Activated T-cell treated with anti-CD3 and anti-CD28 coated beads, Interleukin-2, amount 50 U/mL, for 4 hours (primary cell): ENCODE measurements around the gene TSHZ3. TPM values are rescaled to one million over a fixed set of nuclear protein-coding genes. Genes with fewer than 3 reads are reported as not detected.

Source experiments
- ATAC-seq, 2 donors: fragments of 200-7000 bp; cut with Tn5 transposase; one replicate each; pipeline ENCODE4 v1.10.0; 2021
- DNase-seq: peaks from one replicate; pipeline ENCODE4 v3.0.0-alpha.2; 2020
- H3K27me3 Mint-ChIP-seq: one replicate; pipeline ENCODE4 v1.8.0; 2021; ENCODE audit warnings: low read depth, mixed read lengths
- H3K36me3 Mint-ChIP-seq: one replicate; pipeline ENCODE4 v1.8.0; 2022; ENCODE audit warnings: mixed read lengths; ENCODE audit not compliant: insufficient read depth
- H3K4me1 Mint-ChIP-seq: one replicate; pipeline ENCODE4 v1.8.0; 2021; ENCODE audit warnings: low read depth, mixed read lengths
- H3K4me3 Mint-ChIP-seq: one replicate; pipeline ENCODE4 v1.8.0; 2021; ENCODE audit warnings: mild to moderate bottlenecking, moderate library complexity, mixed read lengths
- H3K9me3 Mint-ChIP-seq: one replicate; pipeline ENCODE4 v1.8.0; 2021; ENCODE audit warnings: mixed read lengths
- total RNA-seq, 3 donors: library from RNA; stranded (reverse); gene quantifications; one replicate each; pipeline ENCODE4 v1.2.1, GENCODE V29; 2021

Gene TSHZ3
- total RNA-seq, 3 donors from 2014 or later, result 0.25 to 0.95 (median 0.63) TPM

- ATAC-seq (no peak), DNase-seq (no peak)
- H3K27me3 Mint-ChIP-seq, result no peaks in the 10 kb centered on the region
- H3K4me3 Mint-ChIP-seq, result no peak overlapping the region
- H3K36me3 Mint-ChIP-seq, result no peaks in the 10 kb centered on the region
- H3K4me1 Mint-ChIP-seq, result peaks cover 2% of the 10 kb centered on the region
- no peaks in the 10 kb centered on the region for H3K9me3 Mint-ChIP-seq
Measured at GRCh38 chr19:31306006-31306753, 43.1 kb downstream of the TSHZ3 start.

- Mint-ChIP-seq H3K36me3 (no peaks in the 10 kb centered on the region), H3K9me3 (no peaks in the 10 kb centered on the region), H3K27me3 (no peaks in the 10 kb centered on the region), H3K4me3 (no peak overlapping the region), H3K4me1 (peaks cover 2% of the 10 kb centered on the region)
- DNase-seq, result no peak
- no peak for ATAC-seq
Measured at GRCh38 chr19:31304831-31305312, 44.4 kb downstream of the TSHZ3 start.

GRCh38 chr19:31303262-31303815, 45.9 kb downstream of the TSHZ3 start:
- ATAC-seq (no peak), DNase-seq (no peak)
- no peaks in the 10 kb centered on the region for H3K27me3 Mint-ChIP-seq

GRCh38 chr19:31301306-31301980, 47.8 kb downstream of the TSHZ3 start:
- Mint-ChIP-seq H3K4me1 (peaks cover 2% of the 10 kb centered on the region), H3K27me3 (no peaks in the 10 kb centered on the region), H3K9me3 (no peaks in the 10 kb centered on the region), H3K36me3 (no peaks in the 10 kb centered on the region), H3K4me3 (no peak overlapping the region)
- ATAC-seq (no peak), DNase-seq (no peak)

More at GRCh38 chr19:31303262-31303815, 45.9 kb downstream of the TSHZ3 start:
- Mint-ChIP-seq H3K36me3 (no peaks in the 10 kb centered on the region), H3K9me3 (no peaks in the 10 kb centered on the region), H3K4me1 (peaks cover 2% of the 10 kb centered on the region), H3K4me3 (no peak overlapping the region)

- DNase-seq (no peak), ATAC-seq (no peak)
- Mint-ChIP-seq H3K4me3 (no peak overlapping the region), H3K9me3 (no peaks in the 10 kb centered on the region), H3K4me1 (peaks cover 2% of the 10 kb centered on the region), H3K27me3 (no peaks in the 10 kb centered on the region), H3K36me3 (no peaks in the 10 kb centered on the region)
Measured at GRCh38 chr19:31300422-31300821, 48.8 kb downstream of the TSHZ3 start.

- Mint-ChIP-seq H3K27me3 (no peaks in the 10 kb centered on the region), H3K9me3 (no peaks in the 10 kb centered on the region), H3K36me3 (no peaks in the 10 kb centered on the region), H3K4me1 (no peaks in the 10 kb centered on the region), H3K4me3 (no peak overlapping the region)
- ATAC-seq (no peak), DNase-seq (no peak)
Measured at GRCh38 chr19:31299665-31300064, 49.6 kb downstream of the TSHZ3 start.

GRCh38 chr19:31297991-31298390, 51.2 kb downstream of the TSHZ3 start:
- no peaks in the 10 kb centered on the region for H3K9me3 Mint-ChIP-seq

GRCh38 chr19:31296741-31297390, 52.4 kb downstream of the TSHZ3 start:
- ATAC-seq, result no peak
- Mint-ChIP-seq H3K36me3 (no peaks in the 10 kb centered on the region), H3K4me3 (no peak overlapping the region), H3K4me1 (no peaks in the 10 kb centered on the region), H3K9me3 (no peaks in the 10 kb centered on the region), H3K27me3 (no peaks in the 10 kb centered on the region)
- no peak for DNase-seq

More at GRCh38 chr19:31297991-31298390, 51.2 kb downstream of the TSHZ3 start:
- Mint-ChIP-seq H3K4me3 (no peak overlapping the region), H3K27me3 (no peaks in the 10 kb centered on the region), H3K36me3 (no peaks in the 10 kb centered on the region), H3K4me1 (no peaks in the 10 kb centered on the region)
- DNase-seq (no peak), ATAC-seq (no peak)

- DNase-seq (no peak), ATAC-seq (no peak)
- no peaks in the 10 kb centered on the region for H3K4me1 Mint-ChIP-seq
- no peak overlapping the region for H3K4me3 Mint-ChIP-seq
- no peaks in the 10 kb centered on the region for H3K36me3 Mint-ChIP-seq
- H3K9me3 Mint-ChIP-seq, result no peaks in the 10 kb centered on the region
- no peaks in the 10 kb centered on the region for H3K27me3 Mint-ChIP-seq
Measured at GRCh38 chr19:31294189-31294588, 55.0 kb downstream of the TSHZ3 start.

- Mint-ChIP-seq H3K36me3 (no peaks in the 10 kb centered on the region), H3K27me3 (no peaks in the 10 kb centered on the region), H3K4me3 (no peak overlapping the region), H3K4me1 (no peaks in the 10 kb centered on the region), H3K9me3 (no peaks in the 10 kb centered on the region)
- DNase-seq (no peak), ATAC-seq (no peak)
Measured at GRCh38 chr19:31292639-31293185, 56.5 kb downstream of the TSHZ3 start.

- ATAC-seq (no peak), DNase-seq (no peak)
- H3K36me3 Mint-ChIP-seq, result no peaks in the 10 kb centered on the region
- H3K4me3 Mint-ChIP-seq, result no peak overlapping the region
- H3K4me1 Mint-ChIP-seq, result peaks cover 1% of the 10 kb centered on the region
- no peaks in the 10 kb centered on the region for H3K9me3 Mint-ChIP-seq
- no peaks in the 10 kb centered on the region for H3K27me3 Mint-ChIP-seq
Measured at GRCh38 chr19:31290931-31291590, 58.2 kb downstream of the TSHZ3 start.

- Mint-ChIP-seq H3K36me3 (no peaks in the 10 kb centered on the region), H3K27me3 (no peaks in the 10 kb centered on the region), H3K4me3 (no peak overlapping the region), H3K4me1 (peaks cover 3% of the 10 kb centered on the region), H3K9me3 (no peaks in the 10 kb centered on the region)
- no peak for DNase-seq
- ATAC-seq, result no peak
Measured at GRCh38 chr19:31289976-31290375, 59.3 kb downstream of the TSHZ3 start.

- H3K27me3 Mint-ChIP-seq, result no peaks in the 10 kb centered on the region
- H3K36me3 Mint-ChIP-seq, result no peaks in the 10 kb centered on the region
- no peaks in the 10 kb centered on the region for H3K9me3 Mint-ChIP-seq
- DNase-seq, result no peak
- no peak overlapping the region for H3K4me3 Mint-ChIP-seq
- H3K4me1 Mint-ChIP-seq, result peaks cover 3% of the 10 kb centered on the region
- no peak for ATAC-seq
Measured at GRCh38 chr19:31289381-31289880, 59.8 kb downstream of the TSHZ3 start.

- Mint-ChIP-seq H3K36me3 (no peaks in the 10 kb centered on the region), H3K4me1 (peaks cover 3% of the 10 kb centered on the region), H3K4me3 (no peak overlapping the region), H3K9me3 (no peaks in the 10 kb centered on the region), H3K27me3 (no peaks in the 10 kb centered on the region)
- no peak for ATAC-seq
- no peak for DNase-seq
Measured at GRCh38 chr19:31286491-31286890, 62.7 kb downstream of the TSHZ3 start.
